Endodermal cell (in vitro differentiated cells): Measurements from ENCODE around the gene RNPS1. TPM values are rescaled to one million over a fixed set of nuclear protein-coding genes. Genes with fewer than 3 reads are reported as not detected.

Source experiments
- DNase-seq: peaks from one replicate; pipeline ENCODE4 v3.0.0-alpha.2; 2017
- H3K27ac ChIP-seq: 2 replicates; pipeline ENCODE4 v1.5.1; 2013; ENCODE audit warnings: mild to moderate bottlenecking, low read depth, low read length, moderate library complexity
- H3K27me3 ChIP-seq: 2 replicates; pipeline ENCODE4 v1.6.1; 2013; ENCODE audit warnings: mild to moderate bottlenecking, low read length, moderate library complexity; ENCODE audit not compliant: insufficient read depth, control insufficient read depth, poor library complexity, severe bottlenecking
- H3K36me3 ChIP-seq: 2 replicates; pipeline ENCODE4 v1.7.0; 2013; ENCODE audit warnings: mild to moderate bottlenecking, low read length, moderate library complexity; ENCODE audit not compliant: control insufficient read depth, insufficient read depth
- H3K4me1 ChIP-seq: one replicate; pipeline ENCODE4 v1.7.0; 2013; ENCODE audit warnings: low read length; ENCODE audit not compliant: control insufficient read depth, insufficient read depth
- H3K4me3 ChIP-seq: 2 replicates; pipeline ENCODE4 v1.5.1; 2013; ENCODE audit warnings: mild to moderate bottlenecking, low read length, moderate library complexity
- H3K9ac ChIP-seq: 2 replicates; pipeline ENCODE4 v1.6.1; 2013; ENCODE audit warnings: mild to moderate bottlenecking, low read length, moderate library complexity; ENCODE audit not compliant: poor library complexity, severe bottlenecking; ENCODE audit errors: extremely low read depth
- H3K9me3 ChIP-seq: 2 replicates; pipeline ENCODE4 v1.6.1; 2013; ENCODE audit warnings: mild to moderate bottlenecking, low read length, moderate library complexity; ENCODE audit not compliant: control insufficient read depth
- H3K27ac Mint-ChIP-seq: 2 replicates; pipeline ENCODE4 v1.8.0; 2020; ENCODE audit warnings: mixed read lengths
- H3K27me3 Mint-ChIP-seq: 2 replicates; pipeline ENCODE4 v1.8.0; 2021; ENCODE audit warnings: mild to moderate bottlenecking, mixed read lengths; ENCODE audit not compliant: insufficient read depth
- H3K36me3 Mint-ChIP-seq: 2 replicates; pipeline ENCODE4 v1.8.0; 2020; ENCODE audit warnings: low read depth, mixed read lengths
- H3K4me1 Mint-ChIP-seq: 2 replicates; pipeline ENCODE4 v1.8.0; 2020; ENCODE audit warnings: mixed read lengths
- H3K4me3 Mint-ChIP-seq: 2 replicates; pipeline ENCODE4 v1.8.0; 2020; ENCODE audit warnings: mild to moderate bottlenecking, moderate library complexity, mixed read lengths
- H3K9me3 Mint-ChIP-seq: 2 replicates; pipeline ENCODE4 v1.8.0; 2020; ENCODE audit warnings: mild to moderate bottlenecking, mixed read lengths
- CTCF ChIP-seq: fragments of 200-600 bp; sonication (generic); conservative IDR thresholded peaks from 2 replicates; pipeline ENCODE4 v1.5.0; 2021; ENCODE audit warnings: antibody characterized with exemption, mild to moderate bottlenecking
- WGBS, 2 experiments: methylation state at CpG; one replicate each; pipeline versions ENCODE4 v1.1.5 to v1.1.7; 2013; ENCODE audit warnings: missing lambda C conversion rate in 2 of 2, mixed read lengths in 1 of 2; ENCODE audit not compliant: insufficient coverage in 1 of 2, insufficient read length in 1 of 2; 5-methylcytosine and 5-hydroxymethylcytosine counted together
- total RNA-seq, 2 donors: library from RNA; stranded (reverse); fragmentation: NEBNext Ultra II Directional in 1 of 2; extraction: Animal tissue kit (Norgen Biotek cat#: 25700) in 1 of 2; gene quantifications; 2 replicates in 1 of 2; 3 replicates in 1 of 2; pipeline ENCODE4 v1.2.1, GENCODE V29; 2021

RNPS1 gene
- total RNA-seq, 2 donors from 2014 or later = 273 to 289 TPM

DNA sequence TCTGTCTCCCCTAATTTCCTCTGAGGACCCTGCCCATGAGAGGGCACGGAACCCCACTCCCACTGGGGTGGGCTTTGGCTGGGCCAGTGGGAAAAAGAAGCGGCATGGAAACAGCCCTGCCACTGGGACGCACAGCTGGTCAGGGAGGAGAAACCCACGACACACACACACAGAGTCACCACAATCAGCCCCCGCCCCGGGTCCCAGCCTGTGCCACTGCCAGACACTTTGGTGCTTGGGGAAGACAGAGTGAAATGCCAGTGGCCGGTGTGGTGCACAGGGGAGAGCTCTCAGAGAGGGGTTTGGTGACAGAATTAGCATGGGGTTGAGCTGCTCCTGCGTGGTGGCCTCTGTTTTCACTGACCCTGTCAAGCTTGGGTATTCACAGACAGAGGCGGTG, 30.7 kb upstream of the RNPS1 start:
- H3K27ac Mint-ChIP-seq = no peak overlapping the region
- no peaks in the 10 kb centered on the region for H3K9me3 Mint-ChIP-seq
- no peaks in the 10 kb centered on the region for H3K27me3 ChIP-seq
- TF ChIP-seq CTCF = no peak
- H3K27me3 Mint-ChIP-seq = no peaks in the 10 kb centered on the region
- H3K27ac ChIP-seq = no peak overlapping the region
- no peak overlapping the region for H3K4me3 ChIP-seq
- no peak overlapping the region for H3K4me3 Mint-ChIP-seq
- WGBS, 2 experiments = 91 to 100% methylated on average over 1 to 9 of the region's 9 CpGs
- no peaks in the 10 kb centered on the region for H3K36me3 Mint-ChIP-seq
- no peaks in the 10 kb centered on the region for H3K4me1 Mint-ChIP-seq
- H3K4me1 ChIP-seq = no peaks in the 10 kb centered on the region
- no peak overlapping the region for H3K9ac ChIP-seq
- DNase-seq = no peak
- no peaks in the 10 kb centered on the region for H3K36me3 ChIP-seq
- no peaks in the 10 kb centered on the region for H3K9me3 ChIP-seq

GRCh38 chr16:2297506-2297860, 29.6 kb upstream of the RNPS1 start:
- Mint-ChIP-seq H3K9me3 (no peaks in the 10 kb centered on the region), H3K36me3 (no peaks in the 10 kb centered on the region), H3K27me3 (no peaks in the 10 kb centered on the region), H3K27ac (no peak overlapping the region), H3K4me1 (no peaks in the 10 kb centered on the region), H3K4me3 (no peak overlapping the region)
- TF ChIP-seq CTCF = no peak
- Histone ChIP-seq H3K4me1 (no peaks in the 10 kb centered on the region), H3K36me3 (no peaks in the 10 kb centered on the region), H3K27me3 (no peaks in the 10 kb centered on the region), H3K27ac (no peak overlapping the region), H3K9ac (no peak overlapping the region), H3K4me3 (no peak overlapping the region), H3K9me3 (no peaks in the 10 kb centered on the region)
- 94 to 96% methylated on average over 13 to 22 of the region's 22 CpGs for WGBS, 2 experiments
- no peak for DNase-seq

GRCh38 chr16:2296661-2297505, 29.0 kb upstream of the RNPS1 start:
- Histone ChIP-seq H3K27me3 (no peaks in the 10 kb centered on the region), H3K9ac (no peak overlapping the region), H3K27ac (no peak overlapping the region), H3K4me1 (no peaks in the 10 kb centered on the region), H3K9me3 (no peaks in the 10 kb centered on the region), H3K4me3 (no peak overlapping the region), H3K36me3 (no peaks in the 10 kb centered on the region)
- no peaks in the 10 kb centered on the region for H3K9me3 Mint-ChIP-seq
- H3K36me3 Mint-ChIP-seq = no peaks in the 10 kb centered on the region
- H3K4me3 Mint-ChIP-seq = no peak overlapping the region
- no peaks in the 10 kb centered on the region for H3K4me1 Mint-ChIP-seq
- no peak overlapping the region for H3K27ac Mint-ChIP-seq
- TF ChIP-seq CTCF = peak; percentile 73
- no peaks in the 10 kb centered on the region for H3K27me3 Mint-ChIP-seq
- 90 to 95% methylated on average over 22 to 23 of the region's 23 CpGs for WGBS, 2 experiments
- peak; percentile 81 for DNase-seq
